PC-3 (cell line): ENCODE results near the gene RABGAP1. TPM values are rescaled to one million over a fixed set of nuclear protein-coding genes. Genes with fewer than 3 reads are reported as not detected.

Source experiments
- ATAC-seq: fragments of 200-7000 bp; cut with Tn5 transposase; 2 replicates; pipeline ENCODE4 v1.9.1; 2020; ENCODE audit warnings: mild to moderate bottlenecking, moderate library complexity
- BruUV-seq: library from RNA; stranded (reverse); fragments of 400-500 nt; replicated peaks from 2 replicates; lab custom pipeline; 2021; lab: Mats Ljungman, UMichigan
- CTCF ChIA-PET: fragments of 300-600 bp; sonication (Branson Sonifier 250); formaldehyde crosslinking; loops from one replicate; lab custom pipeline; 2022; ENCODE audit warnings: antibody characterized with exemption; lab: Charles Lee
- POLR2A ChIA-PET: fragments of 300-600 bp; sonication (Branson Sonifier 250); formaldehyde crosslinking; loops from one replicate; lab custom pipeline; 2022; ENCODE audit warnings: antibody characterized with exemption; ENCODE audit not compliant: unreplicated experiment; lab: Charles Lee
- DNase-seq: peaks from one replicate; pipeline ENCODE4 v3.0.0-alpha.2; 2015
- H2AFZ ChIP-seq: fragments of 300-600 bp; sonication (generic); 2 replicates; pipeline ENCODE4 v1.6.0; 2016; ENCODE audit warnings: antibody characterized with exemption, low read length
- H3F3A ChIP-seq: fragments of 300-600 bp; sonication (generic); one replicate; pipeline ENCODE4 v1.6.0; 2017; ENCODE audit warnings: antibody characterized with exemption, low read length, control low read depth, mild to moderate bottlenecking; ENCODE audit not compliant: unreplicated experiment
- H3K27ac ChIP-seq: fragments of 300-600 bp; sonication (generic); 2 replicates; pipeline ENCODE4 v1.5.1; 2016; ENCODE audit warnings: mild to moderate bottlenecking, low read length
- H3K27me3 ChIP-seq: fragments of 300-600 bp; sonication (generic); 2 replicates; pipeline ENCODE4 v1.6.1; 2016; ENCODE audit warnings: low read length, mixed read lengths
- H3K36me3 ChIP-seq: fragments of 300-600 bp; sonication (generic); 2 replicates; pipeline ENCODE4 v1.6.1; 2016; ENCODE audit warnings: low read depth, mixed run types, low read length, mixed read lengths
- H3K4me1 ChIP-seq: fragments of 300-600 bp; sonication (generic); 2 replicates; pipeline ENCODE4 v1.5.1; 2016; ENCODE audit warnings: low read length; ENCODE audit not compliant: insufficient read depth
- H3K4me2 ChIP-seq: fragments of 300-600 bp; sonication (generic); 2 replicates; pipeline ENCODE4 v1.6.0; 2016; ENCODE audit warnings: low read length
- H3K4me3 ChIP-seq: fragments of 300-600 bp; sonication (generic); 2 replicates; pipeline ENCODE4 v1.5.1; 2016; ENCODE audit warnings: mild to moderate bottlenecking, low read length, mixed read lengths
- H3K79me2 ChIP-seq: fragments of 300-600 bp; sonication (generic); 2 replicates; pipeline ENCODE4 v1.6.1; 2017; ENCODE audit warnings: low read length, mixed read lengths
- H3K9ac ChIP-seq: fragments of 300-600 bp; sonication (generic); 2 replicates; pipeline ENCODE4 v1.6.0; 2016; ENCODE audit warnings: mild to moderate bottlenecking, low read length
- H3K9me2 ChIP-seq: fragments of 300-600 bp; sonication (generic); replicated peaks from 2 replicates; pipeline ENCODE4 v1.6.1; 2016; ENCODE audit warnings: mixed run types, low read length, mixed read lengths
- H3K9me3 ChIP-seq: fragments of 300-600 bp; sonication (generic); 2 replicates; pipeline ENCODE4 v1.6.1; 2016; ENCODE audit warnings: low read length, mixed read lengths
- H4K20me1 ChIP-seq: fragments of 300-600 bp; sonication (generic); 2 replicates; pipeline ENCODE4 v1.6.1; 2016; ENCODE audit warnings: low read length, mixed read lengths
- EZH2 ChIP-seq: fragments of 300-600 bp; sonication (generic); IDR thresholded peaks from one replicate; pipeline ENCODE4 v1.6.1; 2017; ENCODE audit warnings: antibody characterized with exemption, mild to moderate bottlenecking, low read length; ENCODE audit not compliant: unreplicated experiment
- EZH2phosphoT487 ChIP-seq: fragments of 300-600 bp; sonication (generic); IDR thresholded peaks from 2 replicates; pipeline ENCODE4 v1.6.1; 2018; ENCODE audit warnings: mild to moderate bottlenecking, antibody characterized with exemption, low read length, borderline replicate concordance
- intact Hi-C: fragments of 100-400 bp; cut with micrococcal nuclease; formaldehyde crosslinking; loops from 2 replicates; pipeline ENCODE4 v1.9.0; 2023
- total RNA-seq: library from RNA; depleted of rRNA; stranded (reverse); fragments of >200 nt; gene quantifications from 2 replicates; pipeline ENCODE4 v1.2.3, GENCODE V29; 2014
- TF ChIP-seq, protein P1 (sequence below): fragments of 300-600 bp; sonication (generic); conservative IDR thresholded peaks from 2 replicates; pipeline ENCODE4 v1.5.1; 2017; ENCODE audit warnings: antibody characterized with exemption, low read depth, mild to moderate bottlenecking, low read length

RABGAP1 gene
- total RNA-seq, 1 experiment from 2014 or later, result 16.5 TPM

DNA sequence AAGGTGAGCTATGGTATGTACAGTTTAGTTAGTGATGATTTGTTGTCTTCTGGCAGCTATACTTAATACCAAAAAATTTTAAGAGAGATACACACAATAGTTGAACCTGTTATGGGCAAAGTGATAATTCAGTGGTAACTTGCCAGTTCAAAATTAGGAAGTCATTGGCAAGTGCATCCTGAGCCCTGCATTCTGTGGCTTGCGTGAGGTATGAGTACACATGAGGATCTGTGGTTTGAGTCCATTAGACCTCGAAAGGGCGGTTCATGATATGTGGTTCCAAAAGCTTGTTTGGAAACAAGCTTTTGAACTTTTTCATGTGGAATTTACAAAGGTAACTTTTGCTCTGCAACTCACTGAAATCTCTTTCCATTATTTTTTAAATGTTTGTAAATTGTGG, 139.6 kb downstream of the RABGAP1 start:
- Histone ChIP-seq H3K27ac (no peak overlapping the region), H4K20me1 (no peaks in the 10 kb centered on the region), H3K79me2 (no peaks in the 10 kb centered on the region), H3K9me3 (no peaks in the 10 kb centered on the region), H3K36me3 (no peaks in the 10 kb centered on the region; the same call in 1 of the 2 replicates), H3K4me2 (no peak overlapping the region), H3K9me2 (no peaks in the 10 kb centered on the region), H3K9ac (no peak overlapping the region), H3K4me1 (no peaks in the 10 kb centered on the region), H2AFZ (no peak overlapping the region), H3K27me3 (no peaks in the 10 kb centered on the region), H3F3A (no peaks in the 10 kb centered on the region), H3K4me3 (no peak overlapping the region)
- POLR2A ChIA-PET, result no interaction called here
- intact Hi-C loops, result no loop called here
- CTCF ChIA-PET, result no interaction called here
- ATAC-seq (no peak), DNase-seq (no peak)
- BruUV-seq, result no TSS peak
- no peak for TF ChIP-seq EZH2phosphoT487
- TF ChIP-seq, protein P1, sequence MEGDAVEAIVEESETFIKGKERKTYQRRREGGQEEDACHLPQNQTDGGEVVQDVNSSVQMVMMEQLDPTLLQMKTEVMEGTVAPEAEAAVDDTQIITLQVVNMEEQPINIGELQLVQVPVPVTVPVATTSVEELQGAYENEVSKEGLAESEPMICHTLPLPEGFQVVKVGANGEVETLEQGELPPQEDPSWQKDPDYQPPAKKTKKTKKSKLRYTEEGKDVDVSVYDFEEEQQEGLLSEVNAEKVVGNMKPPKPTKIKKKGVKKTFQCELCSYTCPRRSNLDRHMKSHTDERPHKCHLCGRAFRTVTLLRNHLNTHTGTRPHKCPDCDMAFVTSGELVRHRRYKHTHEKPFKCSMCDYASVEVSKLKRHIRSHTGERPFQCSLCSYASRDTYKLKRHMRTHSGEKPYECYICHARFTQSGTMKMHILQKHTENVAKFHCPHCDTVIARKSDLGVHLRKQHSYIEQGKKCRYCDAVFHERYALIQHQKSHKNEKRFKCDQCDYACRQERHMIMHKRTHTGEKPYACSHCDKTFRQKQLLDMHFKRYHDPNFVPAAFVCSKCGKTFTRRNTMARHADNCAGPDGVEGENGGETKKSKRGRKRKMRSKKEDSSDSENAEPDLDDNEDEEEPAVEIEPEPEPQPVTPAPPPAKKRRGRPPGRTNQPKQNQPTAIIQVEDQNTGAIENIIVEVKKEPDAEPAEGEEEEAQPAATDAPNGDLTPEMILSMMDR, result no peak

DNA sequence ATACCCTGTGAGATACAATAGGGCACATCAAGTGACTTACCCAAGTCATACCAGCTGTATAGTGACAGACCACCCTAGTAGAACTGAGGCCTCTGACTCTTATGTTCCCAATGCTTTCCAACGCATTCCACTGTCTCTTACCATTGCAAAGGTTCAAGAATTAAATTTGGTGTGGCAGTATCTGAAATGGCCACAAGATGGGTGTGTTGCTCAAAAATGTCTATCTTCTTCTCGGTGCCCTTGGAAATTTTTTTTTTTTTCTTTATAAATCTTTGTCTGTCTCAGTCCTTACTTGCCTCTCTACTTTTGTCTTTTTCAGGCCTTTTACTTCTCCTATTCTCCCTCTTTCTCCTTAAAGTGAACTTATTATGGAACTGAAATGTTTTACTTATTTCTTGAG, 141.0 kb downstream of the RABGAP1 start:
- DNase-seq, result peak; percentile 42

DNA sequence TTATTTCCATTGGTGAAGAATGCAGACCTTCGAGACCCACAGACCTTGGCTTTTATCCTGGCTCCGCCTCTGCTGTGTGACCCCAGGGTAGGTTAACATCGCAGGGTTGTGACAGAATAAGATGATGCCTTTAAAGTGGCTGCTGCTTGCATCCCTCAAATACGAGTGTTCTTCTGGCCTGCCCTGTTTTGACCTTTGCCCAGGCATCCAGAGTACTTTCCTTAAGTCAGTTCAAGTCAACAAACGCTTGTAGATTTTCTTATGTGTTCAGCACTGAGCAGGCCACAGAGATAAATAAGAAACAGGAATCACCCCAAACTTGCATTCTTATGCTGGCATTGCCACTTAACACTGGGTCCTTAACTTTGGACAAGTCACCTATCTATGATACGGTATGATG, 142.9 kb downstream of the RABGAP1 start:
- H3F3A ChIP-seq, result no peaks in the 10 kb centered on the region
- H3K27me3 ChIP-seq, result no peaks in the 10 kb centered on the region
- H3K9me2 ChIP-seq, result no peaks in the 10 kb centered on the region
- H3K4me2 ChIP-seq, result no peak overlapping the region
- no peak overlapping the region for H2AFZ ChIP-seq
- H3K9ac ChIP-seq, result no peak overlapping the region
- ChIA-PET CTCF (no interaction called here), POLR2A (no interaction called here)
- H3K79me2 ChIP-seq, result no peaks in the 10 kb centered on the region
- no TSS peak for BruUV-seq
- no peaks in the 10 kb centered on the region for H3K9me3 ChIP-seq
- H4K20me1 ChIP-seq, result no peaks in the 10 kb centered on the region
- no peaks in the 10 kb centered on the region; the same call in 1 of the 2 replicates for H3K36me3 ChIP-seq
- H3K4me3 ChIP-seq, result no peak overlapping the region
- intact Hi-C loops, result loop anchor here (2.0 kb wide), 1 partner anchor 265 kb away; no protein-coding TSS in a partner anchor
- peaks cover 9% of the 10 kb centered on the region for H3K4me1 ChIP-seq
- no peak for DNase-seq
- no peak for ATAC-seq
- TF ChIP-seq EZH2phosphoT487 (no peak), EZH2 (no peak)
- TF ChIP-seq, protein P1, result no peak
- no peak overlapping the region for H3K27ac ChIP-seq

More for the DNA sequence above, 141.0 kb downstream of the RABGAP1 start:
- Histone ChIP-seq H3K4me2 (no peak overlapping the region), H3K4me3 (no peak overlapping the region), H3F3A (no peaks in the 10 kb centered on the region), H4K20me1 (no peaks in the 10 kb centered on the region), H3K27me3 (no peaks in the 10 kb centered on the region), H3K9me3 (no peaks in the 10 kb centered on the region), H2AFZ (no peak overlapping the region), H3K4me1 (peaks cover under 1% of the 10 kb centered on the region; the same call in 1 of the 2 replicates), H3K9me2 (no peaks in the 10 kb centered on the region), H3K9ac (no peak overlapping the region), H3K79me2 (no peaks in the 10 kb centered on the region), H3K27ac (no peak overlapping the region), H3K36me3 (no peaks in the 10 kb centered on the region; the same call in 1 of the 2 replicates)
- ATAC-seq, result no peak; the same call in 1 of the 2 replicates
- ChIA-PET POLR2A (no interaction called here), CTCF (no interaction called here)
- intact Hi-C loops, result loop anchor here (2.0 kb wide), 1 partner anchor 267 kb away; no protein-coding TSS in a partner anchor
- no TSS peak for BruUV-seq
- TF ChIP-seq, protein P1, result peak; percentile 65
- TF ChIP-seq EZH2phosphoT487 (no peak), EZH2 (no peak)
